GM19240 (cell line): ENCODE data around the gene SCN9A.
"Not testable (repeated sequence)": the region's sequence is repeated elsewhere in the genome, so short reads cannot be mapped to it uniquely, and the experiment has no call there.

Source experiments
- DNase-seq: peaks from one replicate; pipeline ENCODE4 v3.0.0; 2011; ENCODE audit warnings: low spot score; ENCODE audit not compliant: insufficient read length

Gene SCN9A

DNA sequence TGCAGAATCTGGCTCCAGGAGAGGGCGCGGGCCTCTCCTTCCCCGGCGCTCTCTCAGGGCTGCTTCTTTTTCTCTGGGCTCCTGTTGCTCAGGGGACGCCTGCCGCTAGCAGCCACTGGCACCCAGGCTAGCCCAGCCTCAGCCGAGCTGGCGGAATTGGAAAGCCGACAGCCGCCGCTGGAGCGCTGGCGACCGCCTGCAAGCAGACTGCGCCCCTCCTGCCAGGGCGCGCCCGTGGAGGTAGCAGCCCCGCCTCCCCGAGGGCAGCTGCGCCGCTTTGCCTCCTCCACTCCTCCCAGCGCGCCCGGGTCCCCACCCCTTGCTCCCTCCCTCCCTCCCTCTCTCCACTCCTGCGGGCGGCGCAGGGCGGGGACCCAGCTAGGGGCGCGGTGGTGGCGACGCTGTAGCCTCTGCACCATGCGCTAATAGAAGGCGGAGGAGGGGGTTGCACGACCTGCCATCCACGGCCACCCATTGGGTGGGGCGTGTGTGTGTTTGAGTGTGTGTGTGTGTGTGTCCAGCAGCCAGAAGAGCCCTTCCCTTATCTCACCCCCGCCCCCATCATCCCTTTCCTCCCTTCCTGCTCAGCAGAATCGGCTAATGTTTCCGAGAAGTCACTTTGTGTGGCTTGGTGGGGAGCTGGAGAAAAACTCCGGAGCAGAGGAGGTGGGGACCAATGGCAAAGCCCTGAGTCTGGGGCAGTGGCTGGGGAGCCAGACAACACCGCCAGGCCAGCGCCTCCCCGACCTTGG is at the start of gene SCN9A:
Gene SCN9A, minus strand, starts transcription at position 209 of the 752 bp plus-strand sequence. CDS start 64,188 bp downstream, outside the sequence.
- no peak for DNase-seq

DNA sequence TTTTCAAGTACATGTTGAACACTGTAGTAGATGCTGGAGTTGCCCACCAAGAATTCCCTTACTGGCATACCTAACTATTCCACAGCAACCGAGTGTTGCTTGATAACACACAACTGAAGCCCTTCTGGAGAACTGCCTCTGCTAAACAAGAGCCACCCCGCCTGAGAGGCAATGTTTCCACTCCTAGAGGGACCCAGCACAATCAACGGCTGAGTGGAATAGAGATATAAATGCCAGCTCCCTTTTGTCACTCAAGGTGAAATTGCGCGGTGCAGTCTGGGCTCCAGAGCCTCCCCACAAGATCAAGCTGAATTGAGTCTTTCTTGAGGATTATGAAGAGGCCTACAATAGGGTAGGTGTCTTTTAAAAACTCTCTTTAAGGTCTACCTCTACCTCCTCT is 49.1 kb upstream of the SCN9A start:
- no peak for DNase-seq

DNA sequence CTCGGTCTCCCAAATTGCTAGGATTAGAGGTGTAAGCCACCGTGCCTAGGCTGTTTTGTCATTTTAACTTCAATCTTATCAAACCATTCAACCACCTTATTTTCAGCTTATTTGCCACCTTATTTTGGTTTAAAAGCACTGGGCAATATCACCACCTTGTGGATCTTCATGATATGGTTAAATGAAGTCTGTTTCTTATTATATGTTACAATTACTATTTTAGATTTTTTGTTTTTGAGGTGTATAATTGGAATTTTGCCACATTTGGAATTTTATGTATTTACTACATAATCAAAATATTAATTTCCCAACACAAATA is 43.8 kb upstream of the SCN9A start:
- no peak for DNase-seq

DNA sequence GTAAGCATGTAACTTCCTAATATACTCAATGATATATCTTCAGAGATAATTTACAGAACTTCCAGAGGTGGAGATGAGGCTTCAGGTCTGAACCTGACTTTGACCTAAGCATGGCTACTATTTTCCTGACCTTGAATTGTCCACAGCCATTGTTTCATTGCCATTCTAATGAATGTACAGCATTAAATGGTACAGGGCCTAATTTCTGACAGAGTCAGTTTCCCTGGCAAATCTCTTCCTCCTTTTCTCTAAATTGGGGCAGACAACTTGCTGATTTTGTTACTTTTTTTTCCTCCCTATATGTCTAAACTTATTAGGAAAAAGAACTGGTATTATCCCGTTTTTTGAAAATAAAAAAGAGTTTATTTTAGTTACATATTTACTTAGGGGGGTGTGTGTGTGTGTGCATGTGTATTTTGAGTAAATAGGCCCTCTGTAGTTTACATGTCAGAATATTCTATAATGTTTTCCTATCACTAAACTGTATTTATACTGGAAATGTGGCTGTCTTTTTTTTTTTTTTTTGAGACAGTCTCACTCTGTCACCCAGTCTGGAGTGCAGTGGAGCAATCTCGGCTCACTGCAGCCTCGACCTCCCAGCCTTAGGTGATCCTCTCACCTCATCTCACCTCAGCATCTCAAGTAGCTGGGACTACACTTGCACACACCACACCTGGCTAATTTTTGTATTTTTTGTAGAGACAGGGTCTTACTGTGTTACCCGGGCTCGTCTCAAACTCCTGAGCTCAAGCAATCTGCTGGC is 43.3 kb upstream of the SCN9A start:
- DNase-seq = no peak

DNA sequence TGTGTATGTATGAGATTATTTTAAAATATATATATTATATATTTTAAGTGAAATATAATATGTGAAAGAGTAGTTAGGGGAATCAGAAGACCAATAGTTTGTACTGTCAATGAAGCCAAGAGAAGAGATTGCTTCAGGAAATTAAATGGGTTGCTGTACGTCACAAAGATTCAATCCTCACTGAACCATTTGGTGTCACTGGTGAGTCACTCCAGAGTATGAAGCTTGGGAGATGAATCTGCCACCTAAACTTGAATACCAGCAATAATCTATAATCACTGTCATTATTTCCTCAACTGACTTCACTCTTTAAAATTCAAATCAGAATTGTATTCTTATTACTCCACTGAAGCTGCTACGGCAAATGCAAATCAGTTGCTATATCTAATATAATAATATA is 41.9 kb upstream of the SCN9A start:
- no peak for DNase-seq

DNA sequence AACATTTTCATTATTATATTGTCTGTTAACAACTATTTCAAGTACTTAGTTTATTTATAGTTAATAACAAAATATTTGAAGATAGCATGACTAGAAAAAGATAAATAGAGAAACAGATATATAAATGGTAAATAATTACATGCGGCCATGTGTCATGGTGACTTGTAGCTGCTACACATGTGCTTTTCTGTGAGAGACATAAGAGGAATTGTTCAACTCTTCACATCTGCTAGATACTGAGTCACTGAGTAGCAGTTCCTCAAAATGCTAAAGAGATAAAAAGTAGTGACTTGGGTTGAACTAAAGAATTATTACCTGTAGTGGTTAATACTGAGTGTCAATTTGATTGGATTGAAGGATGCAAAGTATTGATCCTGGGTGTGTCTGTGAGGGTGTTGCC is 37.5 kb upstream of the SCN9A start:
- DNase-seq = no peak

DNA sequence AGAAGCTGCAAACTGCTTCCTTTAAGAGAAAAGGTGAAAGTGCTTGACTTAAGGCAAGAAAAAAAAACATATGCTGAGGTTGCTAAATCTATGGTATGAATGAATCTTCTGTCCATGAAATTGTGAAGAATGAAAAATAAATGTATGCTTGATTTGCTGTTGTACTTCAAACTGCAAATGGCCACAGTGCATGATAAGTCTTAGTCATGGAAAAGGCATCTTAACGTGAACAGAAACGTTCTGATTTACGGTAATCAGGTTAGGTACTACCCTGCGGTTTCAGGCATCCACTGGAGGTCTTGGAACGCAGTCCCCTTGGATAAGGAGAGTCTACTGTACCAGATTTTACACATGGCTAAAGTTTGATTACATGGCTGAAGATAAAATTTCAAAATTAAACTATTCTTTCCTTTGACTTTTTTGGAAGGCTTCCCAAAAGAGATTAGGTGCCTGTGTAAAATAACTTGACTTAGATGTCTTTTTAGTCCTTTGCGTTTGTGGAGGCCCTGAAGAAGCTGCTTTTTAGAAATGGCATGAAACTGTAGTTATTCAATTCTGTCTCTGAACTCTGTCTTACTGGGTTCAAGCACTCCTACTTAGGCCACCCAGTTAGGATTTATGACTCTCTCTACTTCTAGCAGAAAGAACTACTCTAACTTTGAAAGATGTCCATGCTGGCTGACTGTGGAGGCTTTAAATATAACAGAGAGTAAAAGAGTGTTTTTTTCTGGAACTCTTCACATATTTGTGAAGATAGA is 35.9 kb upstream of the SCN9A start:
- DNase-seq = no peak

DNA sequence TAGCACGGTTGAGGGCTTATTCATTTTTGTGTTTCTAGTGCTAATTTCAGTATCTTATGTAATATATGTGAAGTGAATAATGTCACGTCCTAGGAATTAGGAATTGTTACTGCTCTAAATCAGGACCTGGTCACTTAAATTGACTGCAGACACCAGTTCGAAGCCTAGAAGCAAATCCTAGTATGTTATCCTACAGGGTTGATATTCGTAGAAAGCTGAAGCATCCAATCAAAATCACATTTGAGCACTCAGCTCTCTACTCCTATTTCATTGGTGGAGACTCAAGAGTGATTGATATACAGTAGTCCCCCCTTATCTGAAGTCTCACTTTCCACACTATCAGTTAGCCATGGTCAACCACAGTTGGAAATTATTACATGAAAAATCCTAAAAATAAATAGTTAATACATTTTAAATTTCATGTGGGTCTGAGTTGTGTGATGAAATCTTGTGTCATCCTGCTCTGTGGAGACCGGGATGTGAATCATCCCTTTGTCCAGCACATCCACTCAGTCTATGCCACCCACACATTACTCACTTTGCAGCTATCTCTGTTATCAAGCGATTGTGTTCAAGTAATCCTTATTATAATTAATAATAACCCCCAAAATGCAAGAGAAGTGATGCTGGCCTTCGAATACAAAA is 35.2 kb upstream of the SCN9A start:
- DNase-seq = no peak

DNA sequence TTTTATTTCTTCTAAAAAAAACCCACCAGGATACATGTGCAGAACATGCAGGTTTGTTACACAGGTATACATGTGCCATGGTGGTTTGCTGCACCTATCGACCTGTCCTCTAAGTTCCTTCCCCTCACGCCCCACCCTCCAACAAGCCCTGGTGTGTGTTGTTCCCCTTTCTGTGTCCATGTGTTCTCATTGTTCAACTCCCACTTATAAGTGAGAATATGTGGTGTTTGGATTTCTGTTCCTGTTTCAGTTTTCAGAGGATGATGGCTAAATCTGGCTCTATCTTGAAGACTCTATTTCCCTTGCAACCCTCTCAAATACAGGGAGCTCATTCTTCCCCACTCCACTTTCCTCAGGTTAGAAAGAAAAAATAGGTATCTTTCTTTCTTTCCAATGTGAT is 32.0 kb upstream of the SCN9A start:
- not testable (repeated sequence) for DNase-seq

DNA sequence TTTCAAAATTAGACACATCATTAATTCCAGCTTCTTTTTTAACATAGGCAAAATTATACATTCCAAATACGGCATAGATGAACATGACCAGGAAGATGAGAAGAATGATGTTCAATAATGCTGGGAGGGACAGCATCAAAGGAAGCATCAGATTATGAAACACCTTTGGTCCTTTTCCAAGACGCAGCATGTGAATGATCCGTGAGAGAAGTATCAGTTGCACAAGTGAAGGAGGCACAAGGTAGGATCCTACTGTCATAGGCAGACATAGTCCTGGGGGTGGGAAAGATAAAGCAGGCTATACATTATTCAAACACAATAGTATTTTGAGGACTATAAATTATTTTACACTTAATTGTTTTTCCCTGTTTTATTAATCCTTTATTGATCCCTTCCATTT is 30.6 kb upstream of the SCN9A start:
- DNase-seq = no peak

DNA sequence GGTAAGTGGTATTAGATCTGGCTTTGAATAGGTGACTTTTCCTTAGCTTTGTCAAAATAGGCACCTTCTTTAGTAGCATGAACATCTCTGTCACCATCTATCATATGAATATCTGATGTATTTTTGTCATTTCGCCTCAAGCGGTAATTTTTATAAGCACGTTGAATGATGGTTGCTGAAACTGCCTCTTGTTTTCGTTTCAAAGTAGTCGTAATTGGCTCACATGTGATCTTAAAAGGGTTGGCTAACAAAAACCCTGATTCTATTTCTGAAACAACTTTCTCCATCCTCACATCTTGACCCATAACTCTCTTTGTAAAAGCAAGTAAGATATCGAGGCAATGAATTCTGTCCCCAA is 29.8 kb upstream of the SCN9A start:
- no peak for DNase-seq

DNA sequence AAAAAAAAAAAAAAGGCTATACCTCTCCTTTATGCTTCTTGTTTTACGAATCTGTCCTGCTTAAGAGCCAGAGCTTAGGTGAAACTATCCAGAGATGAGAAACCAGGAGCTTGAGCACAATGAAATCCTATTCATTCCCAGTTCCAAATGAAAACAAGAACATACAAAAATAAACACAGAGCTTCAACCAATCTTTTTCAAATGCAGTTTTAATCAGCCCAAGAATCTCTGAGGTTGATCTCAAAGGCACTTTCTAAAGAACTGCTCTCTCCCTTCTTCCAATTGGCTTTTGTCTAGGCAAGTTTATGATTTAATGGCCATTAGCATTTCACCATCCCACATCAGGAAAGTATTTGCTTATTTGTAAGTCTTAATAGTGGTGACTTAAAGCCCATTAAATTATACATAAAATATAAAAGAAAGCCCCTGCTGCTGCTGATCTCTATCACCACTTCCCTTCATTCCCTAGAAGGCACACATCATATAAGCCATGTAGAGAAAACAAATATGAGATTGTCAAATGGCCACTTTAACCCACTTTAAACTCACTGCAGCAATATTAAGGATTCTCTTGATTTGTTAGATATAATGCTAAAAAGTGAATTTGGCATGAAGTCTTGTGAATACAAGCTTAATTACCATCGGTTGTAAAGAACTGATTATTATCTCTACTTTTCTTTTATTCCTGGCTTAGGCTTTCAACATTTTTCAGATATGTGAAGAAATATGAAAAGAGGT is 29.3 kb upstream of the SCN9A start:
- no peak for DNase-seq

DNA sequence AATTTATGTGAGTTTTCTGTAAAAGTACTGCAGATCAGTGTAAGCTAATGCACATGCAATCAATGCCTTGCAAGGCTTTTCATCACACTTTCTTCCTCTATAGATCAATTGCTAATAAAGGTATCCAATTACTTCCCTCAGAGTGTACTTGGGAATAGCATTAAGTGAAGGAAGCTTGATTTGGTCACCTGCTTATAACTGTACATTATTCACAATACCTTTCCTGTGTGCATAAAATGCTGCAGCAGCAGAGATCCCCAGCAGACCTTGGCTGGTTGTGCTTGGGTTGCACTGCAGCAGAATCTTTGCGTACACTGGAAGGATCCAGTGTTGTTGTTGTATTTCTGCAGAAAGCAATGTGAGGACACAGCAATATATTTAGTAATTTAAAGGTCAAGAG is 18.5 kb upstream of the SCN9A start:
- no peak for DNase-seq

DNA sequence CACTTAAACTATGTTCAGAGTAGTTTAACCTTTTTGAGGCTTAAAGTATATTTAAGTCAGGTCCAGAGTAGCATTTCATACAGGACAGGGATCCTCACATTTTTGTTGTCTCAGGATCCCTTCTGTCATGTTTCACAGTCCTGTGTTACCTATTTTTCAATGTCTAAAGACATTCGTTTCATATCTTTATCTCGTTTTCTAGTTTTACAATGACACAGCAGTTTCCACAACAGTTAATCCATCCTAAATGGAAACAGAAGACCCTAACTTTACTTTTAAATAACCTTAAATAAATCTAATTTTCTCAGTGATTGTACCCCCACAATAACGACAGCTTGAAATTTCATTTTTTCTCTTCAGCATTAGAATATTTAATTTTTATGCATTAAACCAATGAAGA is 17.3 kb upstream of the SCN9A start:
- no peak for DNase-seq

DNA sequence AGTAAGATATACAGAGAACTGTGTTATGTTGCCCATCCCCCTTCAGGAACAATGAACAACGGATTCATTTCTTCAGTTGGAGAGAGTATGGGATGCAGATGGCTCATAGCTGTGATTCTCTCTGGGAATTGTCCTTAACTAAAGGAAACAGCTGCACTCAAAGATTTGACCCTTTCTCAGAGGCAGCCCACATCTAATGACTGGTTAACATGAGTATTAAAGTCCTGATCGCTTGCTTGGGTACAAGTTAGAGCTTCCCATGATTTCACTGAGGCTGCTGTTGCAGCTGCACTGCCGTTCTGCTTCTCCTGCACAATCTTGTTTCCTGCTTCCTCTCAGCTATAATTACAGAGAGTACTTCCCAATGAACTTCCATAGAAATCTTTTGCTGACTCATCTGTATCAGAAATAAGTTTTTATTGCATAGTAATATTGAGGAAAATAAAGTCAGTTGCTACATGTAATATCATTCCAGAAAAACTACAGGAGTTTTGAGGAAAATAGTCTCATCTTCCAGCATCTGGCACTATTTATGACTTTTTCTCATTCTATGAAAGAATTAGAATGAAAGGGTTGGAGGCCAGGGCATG is 12.8 kb upstream of the SCN9A start:
- DNase-seq = no peak

DNA sequence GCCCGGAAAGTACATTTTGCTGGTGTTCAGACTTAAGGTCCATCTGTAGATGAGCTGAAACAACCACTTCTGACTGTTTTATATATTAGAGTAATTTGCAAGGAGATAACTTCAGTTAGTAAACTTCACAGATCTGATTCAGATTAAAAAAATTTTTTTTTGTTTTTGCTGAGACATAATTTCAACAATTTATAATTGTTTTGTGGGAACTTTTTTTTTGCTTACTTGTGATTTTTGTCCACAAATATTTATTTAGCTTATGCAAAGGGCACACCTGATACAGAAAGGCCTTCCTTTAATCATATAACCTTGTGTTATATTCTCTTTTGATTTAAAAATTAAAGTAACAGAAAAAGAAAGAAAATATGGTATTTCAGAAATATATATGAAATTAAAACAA is 9.6 kb upstream of the SCN9A start:
- no peak for DNase-seq

DNA sequence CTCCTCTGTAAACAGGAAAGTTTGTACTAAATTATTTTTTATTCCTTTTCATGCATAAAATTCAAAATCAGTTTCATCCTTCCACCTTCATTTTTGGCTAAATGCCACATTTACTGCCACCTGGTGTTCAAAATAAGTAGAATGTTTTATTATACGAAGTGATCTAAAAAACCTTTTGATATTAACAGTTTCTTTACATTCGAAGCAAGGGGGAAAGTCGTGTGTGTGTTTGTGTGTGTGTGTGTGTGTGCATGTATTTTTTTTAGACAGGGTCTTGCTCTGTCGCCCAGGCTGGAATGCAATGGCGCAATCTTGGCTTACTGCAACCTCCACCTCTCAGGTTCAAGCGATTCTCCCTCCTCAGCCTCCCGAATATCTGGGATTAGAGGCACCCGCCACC is 9.0 kb upstream of the SCN9A start:
- DNase-seq = no peak

DNA sequence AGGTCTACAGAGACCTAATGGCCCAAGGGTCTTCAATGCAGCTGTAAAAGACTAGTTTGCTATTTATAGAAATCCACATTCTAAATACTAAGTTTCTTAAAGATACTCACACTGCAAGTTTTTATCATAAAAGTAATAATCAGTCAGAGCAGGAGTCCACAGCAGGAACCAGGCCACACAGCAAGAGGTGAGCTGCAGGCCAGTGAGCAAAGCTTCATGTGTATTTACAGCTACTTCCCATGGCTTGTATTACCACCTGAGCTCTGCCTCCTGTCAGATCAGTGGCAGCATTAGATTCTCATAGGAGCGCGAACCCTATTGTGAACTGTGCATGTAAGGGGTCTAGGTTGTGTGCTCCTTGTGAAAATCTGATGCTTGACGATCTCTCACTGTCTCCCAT is 6.7 kb upstream of the SCN9A start:
- no peak for DNase-seq

DNA sequence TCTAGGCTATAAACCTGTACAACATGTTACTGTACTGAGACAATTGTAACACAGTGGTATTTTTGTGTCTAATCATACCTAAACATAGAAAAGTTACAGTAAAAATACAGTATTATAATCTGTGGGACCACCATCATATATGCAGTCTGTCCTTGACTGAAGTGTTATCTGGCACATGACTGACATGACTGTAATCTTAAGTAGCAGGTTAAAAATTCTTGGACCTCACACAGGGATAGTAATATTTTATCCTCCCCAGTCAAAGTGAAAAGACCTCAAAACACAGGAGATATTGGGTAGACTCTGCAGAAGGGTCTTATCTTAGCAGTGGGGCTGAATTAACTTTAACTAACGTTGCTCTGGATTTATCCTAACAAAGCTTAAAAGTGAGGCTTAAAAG is 4.9 kb upstream of the SCN9A start:
- DNase-seq = no peak

DNA sequence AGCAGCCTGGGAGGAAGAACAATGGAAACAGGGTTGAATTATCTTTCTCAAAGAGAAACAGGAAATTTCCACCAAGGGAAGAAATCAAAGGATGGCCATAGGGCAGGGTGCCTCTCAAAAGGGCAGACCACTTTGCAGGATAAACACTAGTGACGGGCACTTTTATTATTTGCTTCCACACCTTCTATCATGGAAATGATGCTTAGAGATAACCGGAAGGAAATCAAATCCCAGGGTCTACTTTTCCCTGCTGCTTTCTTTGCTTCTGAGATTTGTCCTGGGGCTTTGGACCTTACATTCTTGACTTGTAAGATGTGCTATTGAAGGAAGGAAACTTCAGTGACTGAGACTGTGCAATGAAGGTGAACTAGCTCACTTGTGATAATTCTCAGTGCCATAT is 1.1 kb upstream of the SCN9A start:
- no peak for DNase-seq

DNA sequence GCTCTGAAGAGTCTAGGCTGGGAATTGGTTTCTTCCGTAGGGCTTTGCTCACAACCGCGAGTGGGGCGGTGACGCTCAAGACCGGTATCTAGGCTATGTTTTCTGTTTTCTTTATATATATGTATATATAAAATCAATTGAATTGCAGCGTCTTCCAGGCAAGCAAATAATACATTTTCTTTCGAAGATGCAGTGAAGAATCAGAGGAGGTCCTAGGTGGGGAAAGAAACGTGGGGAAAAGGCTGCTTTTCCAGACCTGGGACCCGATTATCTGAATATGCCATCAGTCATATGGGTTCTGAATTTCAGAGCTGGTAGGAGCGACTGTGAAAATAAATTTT is 714 bp upstream of the SCN9A start:
- no peak for DNase-seq
